ENCODE results near the gene ANKRD35. TPM values are rescaled to one million over a fixed set of nuclear protein-coding genes. Genes with fewer than 3 reads are reported as not detected.
A peak's percentile ranks its signal among the peaks of the same experiment; 100 is the strongest.

ANKRD35 gene
- polyA plus RNA-seq, 5 donors, result 3.7 to 5.5 (median 4.3) TPM

- DNase-seq, result no peak
These were observed 9.8 kb upstream of the ANKRD35 start for GRCh38 chr1:145895471-145895870.

- no peak for DNase-seq
These were observed 7.8 kb upstream of the ANKRD35 start for GRCh38 chr1:145893306-145894055.

DNA sequence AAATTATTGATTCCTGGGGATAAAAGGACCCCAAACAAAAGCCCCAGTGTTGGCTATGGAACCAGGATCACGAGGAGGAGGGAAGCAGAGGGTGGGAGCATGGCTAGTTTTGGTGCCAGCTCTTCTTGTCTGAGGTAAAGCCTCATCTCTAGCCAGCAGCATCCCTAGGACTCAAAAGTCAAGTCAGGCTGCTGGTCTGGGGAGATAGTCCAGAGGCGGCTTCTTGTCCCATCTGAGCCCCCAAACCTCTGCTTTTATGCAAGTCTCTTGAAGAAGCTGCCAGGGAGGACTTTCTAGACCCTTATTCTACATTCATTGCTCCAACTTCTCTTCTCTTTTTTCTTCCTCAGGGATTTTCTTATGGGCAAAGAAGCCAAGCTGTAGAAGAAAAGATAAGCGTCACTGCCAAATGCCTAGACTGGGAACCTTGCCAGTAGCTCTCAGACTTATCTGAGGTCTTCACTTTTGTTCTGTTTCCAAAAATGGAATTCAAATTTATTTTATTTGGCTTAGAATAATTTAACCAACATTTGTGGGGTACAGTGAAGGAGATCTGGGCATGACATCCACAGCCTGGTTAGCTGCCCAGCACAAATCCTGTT, 6.9 kb upstream of the ANKRD35 start:
- no peak for DNase-seq

- peak; percentile 91 to 94 for DNase-seq
These were observed 6.2 kb upstream of the ANKRD35 start for GRCh38 chr1:145891587-145892485.

DNA sequence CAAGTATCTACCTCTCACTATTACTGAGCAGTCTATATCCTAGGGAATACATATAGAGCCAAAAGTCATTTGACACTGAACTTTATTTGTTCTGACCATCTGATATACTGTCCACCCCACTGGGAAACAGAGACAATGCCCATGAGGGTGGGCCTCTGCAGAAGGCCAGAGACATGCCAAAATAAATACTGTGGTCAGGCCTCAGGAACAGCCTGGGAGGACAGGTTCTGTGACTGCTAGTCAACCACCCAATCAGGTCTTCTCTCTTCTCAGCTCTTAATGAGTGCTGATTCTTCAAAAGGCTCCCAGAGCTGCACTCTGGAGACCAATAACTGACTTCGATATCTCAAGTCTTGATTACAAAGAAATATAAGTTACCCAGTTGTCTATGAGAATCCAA, 5.5 kb upstream of the ANKRD35 start:
- no peak for DNase-seq

GRCh38 chr1:145889722-145890121, 4.1 kb upstream of the ANKRD35 start:
- DNase-seq, result no peak

- DNase-seq, result no peak
These were observed 2.0 kb upstream of the ANKRD35 start for GRCh38 chr1:145887631-145888030.

- DNase-seq, result no peak
These were observed 1.1 kb upstream of the ANKRD35 start for GRCh38 chr1:145886816-145887215.

- DNase-seq, result no peak
These were observed 724 bp upstream of the ANKRD35 start for GRCh38 chr1:145886390-145886789.

DNA sequence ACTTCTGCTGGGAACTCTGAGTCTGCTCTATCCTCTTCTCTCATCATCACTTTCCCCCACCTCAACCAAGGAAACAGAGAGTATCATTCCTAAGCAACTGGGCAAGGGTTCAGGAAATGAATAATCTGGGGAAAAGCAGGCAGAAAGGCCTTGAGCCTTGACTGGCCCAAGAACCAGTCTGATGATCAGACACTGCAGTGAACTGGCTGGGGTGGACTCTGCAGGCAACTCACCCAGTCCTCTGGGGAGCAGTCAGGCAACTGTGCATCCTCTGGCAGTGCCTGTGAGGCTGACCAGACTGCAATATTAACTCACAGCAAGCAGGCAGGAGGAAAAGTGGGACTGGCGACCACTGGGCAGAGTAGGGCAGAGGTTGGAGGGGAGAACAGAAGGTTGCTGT, 991 bp downstream of the ANKRD35 start:
- DNase-seq, result no peak

- DNase-seq, result no peak
These were observed 5.9 kb downstream of the ANKRD35 start for GRCh38 chr1:145879775-145880174.

DNA sequence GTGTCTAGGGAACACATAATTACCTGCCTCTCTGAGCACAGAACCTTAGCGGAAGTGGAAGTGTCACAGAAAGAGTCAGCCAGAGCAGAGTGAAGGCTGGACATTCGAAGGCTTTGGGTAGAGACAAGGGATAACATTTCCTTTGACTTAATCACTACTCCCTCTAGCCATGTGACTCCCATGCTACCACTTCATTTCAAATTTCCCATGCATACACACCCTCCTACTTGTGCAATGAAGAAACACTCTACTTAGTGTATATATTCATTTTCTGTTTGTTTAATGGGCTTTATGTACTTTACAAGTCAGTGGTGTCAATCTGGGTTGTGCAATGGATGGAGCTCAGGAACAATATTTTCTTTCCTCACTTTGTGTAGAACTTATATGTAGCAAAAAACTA, 6.9 kb downstream of the ANKRD35 start:
- no peak for DNase-seq

- no peak for DNase-seq
These were observed 7.7 kb downstream of the ANKRD35 start for GRCh38 chr1:145877923-145878486.

GRCh38 chr1:145874646-145875045, 11.0 kb downstream of the ANKRD35 start:
- no peak for DNase-seq

DNA sequence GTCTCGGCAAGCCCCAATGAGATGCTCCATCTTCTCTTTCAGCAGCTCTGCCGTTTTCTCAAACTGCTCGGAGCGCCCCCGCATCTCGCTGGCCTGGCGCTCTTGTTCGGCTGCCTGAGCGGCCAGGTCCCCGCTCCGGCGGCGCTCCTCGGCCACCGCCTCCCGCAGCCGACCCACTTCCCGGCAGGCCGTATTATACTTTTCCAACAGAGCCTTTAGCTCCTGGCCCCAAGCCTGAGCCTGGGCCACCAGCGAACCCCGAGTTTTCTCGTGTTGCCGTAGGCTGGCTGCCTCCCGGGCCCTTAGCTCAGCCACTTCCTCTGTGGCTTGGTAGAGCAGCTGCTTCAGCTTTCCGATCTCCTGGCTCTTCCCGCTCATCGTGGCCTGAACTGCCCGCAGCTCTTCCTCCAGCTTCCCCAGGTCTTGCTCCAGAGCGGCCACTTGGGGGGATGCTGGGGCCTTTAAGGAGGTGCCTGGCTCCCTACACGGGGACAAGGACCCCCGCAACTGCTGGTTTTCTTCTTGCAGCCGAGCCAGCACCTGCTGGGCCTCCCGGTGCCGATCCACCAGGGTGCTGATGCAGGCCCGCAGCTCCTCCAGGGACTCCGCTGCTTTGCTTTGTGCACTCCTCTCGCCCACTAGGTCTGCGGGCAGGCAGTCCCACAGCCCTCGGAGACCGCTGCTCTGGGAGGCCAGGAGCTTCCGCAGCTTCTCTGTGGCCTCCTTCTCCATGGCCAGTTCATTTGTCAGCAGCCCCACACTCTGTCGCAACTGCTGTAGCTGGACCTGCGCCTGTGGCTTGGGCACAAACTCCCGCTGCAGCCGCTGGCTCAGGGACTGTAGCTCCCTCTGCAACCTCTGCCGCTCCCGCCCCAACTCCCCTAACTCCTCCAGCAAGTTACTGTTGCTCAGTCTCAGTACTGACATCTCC, 13.4 kb downstream of the ANKRD35 start:
- peak; percentile 60 to 68 for DNase-seq

DNA sequence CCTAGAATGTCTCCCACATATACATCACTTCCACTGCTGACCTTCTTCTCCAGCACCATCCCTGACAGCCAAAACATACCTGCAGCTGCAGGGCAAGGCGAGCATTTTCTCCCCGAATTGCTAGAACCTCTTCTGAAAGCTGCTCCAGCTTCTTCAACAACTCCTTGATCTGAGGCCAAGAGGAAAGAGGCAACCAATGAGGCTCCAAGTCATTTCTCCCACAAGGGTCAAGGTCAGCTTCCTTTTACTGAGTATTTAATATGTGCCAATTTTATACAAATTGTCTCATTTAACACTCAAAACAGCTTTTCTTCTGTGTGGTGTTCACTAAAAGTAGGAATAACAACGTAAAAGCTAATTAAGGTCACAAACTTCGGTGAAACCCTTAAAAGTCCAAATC, 17.4 kb downstream of the ANKRD35 start:
- DNase-seq, result no peak

DNA sequence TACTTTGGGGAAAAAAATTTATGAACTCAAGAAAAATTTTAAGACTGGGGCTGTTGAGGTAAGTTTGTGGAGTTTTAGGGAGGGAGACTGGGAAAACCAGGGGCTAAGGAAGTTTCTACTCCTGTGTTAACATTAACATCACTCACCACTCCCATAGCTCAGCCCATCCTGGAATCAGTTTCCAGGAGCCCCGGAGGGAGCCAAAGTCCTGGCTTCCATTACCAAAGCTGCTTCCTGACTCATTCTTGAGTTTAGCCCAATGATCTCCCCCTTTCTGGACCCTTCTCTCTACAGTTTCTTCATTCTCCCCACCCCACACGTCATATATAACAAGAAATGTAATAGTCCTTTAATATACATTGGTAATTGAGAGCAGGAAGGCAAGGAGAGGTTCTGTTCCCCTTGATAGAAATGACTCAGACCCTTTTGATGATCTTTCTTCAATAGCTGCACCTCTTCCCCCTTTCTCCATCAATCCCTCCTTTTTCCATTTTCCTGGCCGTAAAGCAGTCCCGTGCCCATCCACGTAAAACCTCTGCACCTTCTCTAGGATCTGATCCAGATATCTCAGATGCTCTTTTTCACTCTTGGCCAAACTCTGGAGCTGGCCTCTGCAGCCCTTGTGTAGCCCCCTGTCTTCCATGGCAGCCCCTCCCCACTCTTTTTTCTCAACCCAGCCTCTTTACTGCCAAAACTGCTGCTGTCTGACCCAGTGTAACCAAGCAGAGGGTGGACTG, 22.2 kb downstream of the ANKRD35 start:
- no peak for DNase-seq

DNA sequence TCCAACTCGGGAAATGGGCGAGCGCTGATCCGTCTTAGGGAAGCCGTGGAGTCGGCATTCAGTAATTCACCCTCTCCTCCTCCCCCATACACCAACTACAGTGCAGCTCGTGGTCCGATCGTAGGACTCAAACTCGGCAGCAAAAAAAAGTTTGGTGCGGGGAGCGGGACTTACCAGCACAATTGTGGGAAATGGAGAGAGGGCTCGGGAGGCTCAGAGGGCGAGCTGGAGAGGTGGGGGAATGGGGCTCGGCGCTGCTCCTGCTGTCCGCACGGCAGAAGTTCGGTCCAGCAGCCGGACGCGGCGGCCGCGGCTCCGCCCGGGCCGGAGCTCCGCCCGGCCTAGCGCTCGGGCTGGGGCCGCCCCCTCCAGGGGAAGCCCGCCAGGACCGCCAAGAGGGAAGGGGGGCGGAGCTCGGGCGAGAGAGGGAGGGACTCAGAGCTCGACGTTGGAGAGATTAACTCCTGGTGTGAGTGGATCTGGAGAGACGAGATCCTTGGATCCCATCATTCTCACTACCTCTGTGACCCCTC, 26.1 kb downstream of the ANKRD35 start:
- peak; percentile 90 for DNase-seq

GRCh38 chr1:145858901-145859490, 26.7 kb downstream of the ANKRD35 start, which contains the start of gene PIAS3:
Gene PIAS3, minus strand, starts transcription at chr1:145859081. Its CDS starts 91 bp downstream, at chr1:145858990.
- DNase-seq, result peak; percentile 95 to 97

Measured in right lung (tissue), 5 donors.